ENCODE measurements around the gene PMF1. TPM values are rescaled to one million over a fixed set of nuclear protein-coding genes. Genes with fewer than 3 reads are reported as not detected.
A peak's percentile ranks its signal among the peaks of the same experiment; 100 is the strongest.

Gene PMF1
- total and polyA plus RNA-seq, 4 donors: 24.7 to 63.5 (median 36.9) TPM

GRCh38 chr1:156198831-156199349, 13.9 kb upstream of the PMF1 start:
- H3K9me3 ChIP-seq (ENCODE audit: control insufficient read depth in 4 of 4, low read length in 3 of 4): no peaks in the 10 kb centered on the region
- no peak overlapping the region for H3K4me3 ChIP-seq (ENCODE audit: low read depth in 1 of 3, low read length in 3 of 3)
- no peak overlapping the region for H3K9ac ChIP-seq (ENCODE audit: low read depth in 1 of 2, low read length in 2 of 2)
- 61% methylated on average over 5 of the region's 5 CpGs for WGBS
- H3K27ac ChIP-seq (ENCODE audit: low read depth in 1 of 2, low read length in 2 of 2): peak overlapping the region; percentile 17 to 29
- no peak for DNase-seq (ENCODE audit: low spot score)
- no peaks in the 10 kb centered on the region for H3K27me3 ChIP-seq (ENCODE audit: control insufficient read depth in 4 of 4, insufficient read depth in 4 of 4, low read length in 3 of 4)
- peaks cover 2 to 26% (median 13%) of the 10 kb centered on the region in 4 donors for H3K36me3 ChIP-seq (ENCODE audit: control insufficient read depth in 4 of 4, insufficient read depth in 3 of 4, low read depth in 1 of 4, low read length in 3 of 4)
- H3K4me1 ChIP-seq (ENCODE audit: control insufficient read depth in 4 of 4, insufficient read depth in 4 of 4, low read length in 3 of 4): peaks cover 13 to 73% (median 57%) of the 10 kb centered on the region in 4 donors
- TF ChIP-seq HNF4A (conservative IDR thresholded peaks at IDR 0.05) (peak; percentile 51 to 66), HNF4G (IDR thresholded peaks at IDR 0.05) (no peak), SP1 (IDR thresholded peaks at IDR 0.05) (peak; percentile 26)

- Histone ChIP-seq H3K9ac (ENCODE audit: low read depth in 1 of 2, low read length in 2 of 2) (no peak overlapping the region), H3K27ac (ENCODE audit: low read depth in 1 of 2, low read length in 2 of 2) (no peak overlapping the region), H3K4me3 (ENCODE audit: low read depth in 1 of 3, low read length in 3 of 3) (no peak overlapping the region), H3K9me3 (ENCODE audit: control insufficient read depth in 4 of 4, low read length in 3 of 4) (no peaks in the 10 kb centered on the region), H3K27me3 (ENCODE audit: control insufficient read depth in 4 of 4, insufficient read depth in 4 of 4, low read length in 3 of 4) (no peaks in the 10 kb centered on the region), H3K4me1 (ENCODE audit: control insufficient read depth in 4 of 4, insufficient read depth in 4 of 4, low read length in 3 of 4) (peaks cover 13 to 65% (median 51%) of the 10 kb centered on the region in 4 donors), H3K36me3 (ENCODE audit: control insufficient read depth in 4 of 4, insufficient read depth in 3 of 4, low read depth in 1 of 4, low read length in 3 of 4) (peaks cover 2 to 26% (median 13%) of the 10 kb centered on the region in 4 donors)
- DNase-seq (ENCODE audit: low spot score): no peak
- TF ChIP-seq HNF4A (conservative IDR thresholded peaks at IDR 0.05) (no peak), REST (IDR thresholded peaks at IDR 0.05) (no peak), NR2F2 (IDR thresholded peaks at IDR 0.05) (no peak), YY1 (IDR thresholded peaks at IDR 0.05) (no peak), TAF1 (conservative IDR thresholded peaks at IDR 0.05) (no peak), HNF4G (IDR thresholded peaks at IDR 0.05) (no peak), ATF3 (IDR thresholded peaks at IDR 0.05) (no peak), CTCF (IDR thresholded peaks at IDR 0.05; ENCODE audit: low read depth, low read length, missing input control) (no peak)
- WGBS: 92% methylated on average over 8 of the region's 8 CpGs
Observed at GRCh38 chr1:156200044-156200443, 12.8 kb upstream of the PMF1 start.

GRCh38 chr1:156203331-156203730, 9.5 kb upstream of the PMF1 start:
- Histone ChIP-seq H3K27ac (ENCODE audit: low read depth in 1 of 2, low read length in 2 of 2) (no peak overlapping the region), H3K9me3 (ENCODE audit: control insufficient read depth in 4 of 4, low read length in 3 of 4) (no peaks in the 10 kb centered on the region), H3K4me1 (ENCODE audit: control insufficient read depth in 4 of 4, insufficient read depth in 4 of 4, low read length in 3 of 4) (peaks cover under 1 to 35% (median 22%) of the 10 kb centered on the region in 4 donors), H3K27me3 (ENCODE audit: control insufficient read depth in 4 of 4, insufficient read depth in 4 of 4, low read length in 3 of 4) (no peaks in the 10 kb centered on the region), H3K36me3 (ENCODE audit: control insufficient read depth in 4 of 4, insufficient read depth in 3 of 4, low read depth in 1 of 4, low read length in 3 of 4) (peaks cover 3 to 44% (median 30%) of the 10 kb centered on the region in 4 donors), H3K4me3 (ENCODE audit: low read depth in 1 of 3, low read length in 3 of 3) (no peak overlapping the region), H3K9ac (ENCODE audit: low read depth in 1 of 2, low read length in 2 of 2) (no peak overlapping the region)
- DNase-seq (ENCODE audit: low spot score): no peak
- TF ChIP-seq SP1 (IDR thresholded peaks at IDR 0.05): no peak
- TF ChIP-seq HNF4G (IDR thresholded peaks at IDR 0.05): no peak
- TF ChIP-seq FOXA2 (IDR thresholded peaks at IDR 0.05): no peak
- no peak for TF ChIP-seq FOXA1 (IDR thresholded peaks at IDR 0.05)
- TF ChIP-seq MAX (IDR thresholded peaks at IDR 0.05): no peak
- no peak for TF ChIP-seq YY1 (IDR thresholded peaks at IDR 0.05)
- TF ChIP-seq ZBTB33 (IDR thresholded peaks at IDR 0.05): no peak
- TF ChIP-seq RAD21 (IDR thresholded peaks at IDR 0.05): no peak
- TF ChIP-seq HNF4A (conservative IDR thresholded peaks at IDR 0.05): no peak

Data from liver (tissue), 9 donors.